K562 (cell line): Measurements from ENCODE around the gene BCAS3. TPM values are rescaled to one million over a fixed set of nuclear protein-coding genes. Genes with fewer than 3 reads are reported as not detected.

Source experiments
- ARID1B ChIP-seq: fragments of 450-650 bp; IDR thresholded peaks from 2 replicates; pipeline ENCODE4 v1.6.1; 2016; ENCODE audit warnings: antibody characterized with exemption, mild to moderate bottlenecking, inconsistent platforms
- CC2D1A ChIP-seq: fragments of 450-650 bp; IDR thresholded peaks from 2 replicates; pipeline ENCODE4 v1.6.1; 2017; ENCODE audit warnings: mild to moderate bottlenecking
- HDGF ChIP-seq: fragments of 450-650 bp; IDR thresholded peaks from 2 replicates; pipeline ENCODE4 v1.6.1; 2016
- MED1 ChIP-seq: sonication (generic); formaldehyde crosslinking; IDR thresholded peaks from 2 replicates; pipeline ENCODE4 v1.8.1; 2023; ENCODE audit warnings: missing genetic modification reagents, borderline replicate concordance
- MTA2 ChIP-seq: fragments of 450-650 bp; IDR thresholded peaks from 2 replicates; pipeline ENCODE4 v1.6.1; 2016; ENCODE audit warnings: low read depth
- RBBP5 ChIP-seq: fragments of 200-600 bp; sonication (generic); IDR thresholded peaks from 2 replicates; pipeline ENCODE4 v1.6.1; 2012; ENCODE audit warnings: borderline replicate concordance, mild to moderate bottlenecking, low read length, control low read depth, inconsistent platforms; ENCODE audit not compliant: insufficient read depth, poor library complexity, severe bottlenecking
- RBM14 ChIP-seq: fragments of 200-400 bp; formaldehyde crosslinking; IDR thresholded peaks from 2 replicates; pipeline ENCODE4 v1.6.1; 2018; ENCODE audit warnings: low read depth, mild to moderate bottlenecking, low read length, moderate library complexity, borderline replicate concordance; ENCODE audit not compliant: insufficient read depth
- SP2 ChIP-seq: IDR thresholded peaks from 2 replicates; pipeline ENCODE4 v1.6.1; 2011; ENCODE audit warnings: mild to moderate bottlenecking, low read depth, low read length, moderate library complexity; ENCODE audit not compliant: poor library complexity, severe bottlenecking; ENCODE audit errors: extremely low read depth
- YY1 ChIP-seq, 3 experiments: IDR thresholded peaks; 2 replicates each; pipeline ENCODE4 v1.6.1; 2011; ENCODE audit warnings: low read length in 2 of 3, mild to moderate bottlenecking in 2 of 3, moderate library complexity in 2 of 3, borderline replicate concordance in 1 of 3, control low read depth in 1 of 3, low read depth in 1 of 3; ENCODE audit not compliant: insufficient read depth in 3 of 3, insufficient replicate concordance in 2 of 3, control insufficient read depth in 1 of 3, insufficient read length in 1 of 3; ENCODE audit errors: extremely low read depth in 1 of 3
- ZNF23 ChIP-seq: fragments of 250-450 bp; sonication (Bioruptor Pico); IDR thresholded peaks from 2 replicates; pipeline ENCODE4 v1.4.0; 2020; ENCODE audit warnings: mild to moderate bottlenecking
- ZNF436 ChIP-seq: fragments of 250-450, 450-650 bp; sonication (Bioruptor Pico); formaldehyde crosslinking; IDR thresholded peaks from 2 replicates; pipeline ENCODE4 v1.7.0; 2020; ENCODE audit warnings: mild to moderate bottlenecking
- ZNF589 ChIP-seq: fragments of 200-800 bp; sonication (Bioruptor generic); IDR thresholded peaks from 2 replicates; pipeline ENCODE4 v1.6.1; 2016; ENCODE audit warnings: low read depth, missing genetic modification characterization, missing compliant biosample characterization
- polyA plus RNA-seq, 8 experiments: library from polyadenylated mRNA; depleted of rRNA in 4 of 8; stranded (reverse) in 5 of 8; unstranded in 3 of 8; fragments of >200 nt; fragmentation: Nextera tagmentation in 2 of 8; fragmentation: Illumina TruSeq in 1 of 8; extraction: Ambion mirVana in 2 of 8; extraction: Trizol in 1 of 8; gene quantifications; 2 replicates each; pipeline versions ENCODE4 v1.2.1 to v1.2.3, GENCODE V29; 2011 to 2014; ENCODE audit warnings: inconsistent platforms in 1 of 8, missing spikeins in 1 of 8
- total RNA-seq, 7 experiments: library from RNA; depleted of rRNA in 6 of 7; stranded (reverse); fragments of >200 nt in 6 of 7; fragmentation: Illumina TruSeq in 2 of 7; extraction: Trizol in 2 of 7; gene quantifications; 2 replicates each; pipeline versions ENCODE4 v1.2.1 to v1.2.3, GENCODE V29; 2011 to 2021; ENCODE audit warnings: low replicate concordance in 1 of 7
- TF ChIP-seq, protein P1 (sequence below): fragments of 250-450 bp; sonication (Bioruptor Pico); IDR thresholded peaks from 2 replicates; pipeline ENCODE4 v1.8.0; 2021; ENCODE audit warnings: mild to moderate bottlenecking, moderate library complexity
- TF ChIP-seq, protein P2 (sequence below): fragments of 250-450 bp; sonication (Bioruptor Pico); IDR thresholded peaks from 2 replicates; pipeline ENCODE4 v1.8.0; 2021; ENCODE audit warnings: borderline replicate concordance, mild to moderate bottlenecking, moderate library complexity; ENCODE audit not compliant: poor library complexity, severe bottlenecking
- TF ChIP-seq, protein P3 (sequence below): fragments of 250-450 bp; sonication (Bioruptor Pico); IDR thresholded peaks from 2 replicates; pipeline ENCODE4 v1.9.0; 2021; ENCODE audit warnings: mild to moderate bottlenecking, inconsistent platforms
- TF ChIP-seq, protein P4 (sequence below): fragments of 200-800 bp; sonication (Bioruptor generic); IDR thresholded peaks from 2 replicates; pipeline ENCODE4 v1.6.1; 2017; ENCODE audit warnings: missing genetic modification characterization, missing compliant biosample characterization
- TF ChIP-seq, protein P5 (sequence below): fragments of 450-650 bp; formaldehyde crosslinking; IDR thresholded peaks from 2 replicates; pipeline ENCODE4 v1.4.0; 2020; ENCODE audit warnings: mild to moderate bottlenecking, moderate library complexity

BCAS3 gene
- total and polyA plus RNA-seq, 9 of the 15 experiments (the other 6 are each of a cell fraction or from before 2014, with no cell fraction given), result 1.9 to 5.5 (median 3.5) TPM

DNA sequence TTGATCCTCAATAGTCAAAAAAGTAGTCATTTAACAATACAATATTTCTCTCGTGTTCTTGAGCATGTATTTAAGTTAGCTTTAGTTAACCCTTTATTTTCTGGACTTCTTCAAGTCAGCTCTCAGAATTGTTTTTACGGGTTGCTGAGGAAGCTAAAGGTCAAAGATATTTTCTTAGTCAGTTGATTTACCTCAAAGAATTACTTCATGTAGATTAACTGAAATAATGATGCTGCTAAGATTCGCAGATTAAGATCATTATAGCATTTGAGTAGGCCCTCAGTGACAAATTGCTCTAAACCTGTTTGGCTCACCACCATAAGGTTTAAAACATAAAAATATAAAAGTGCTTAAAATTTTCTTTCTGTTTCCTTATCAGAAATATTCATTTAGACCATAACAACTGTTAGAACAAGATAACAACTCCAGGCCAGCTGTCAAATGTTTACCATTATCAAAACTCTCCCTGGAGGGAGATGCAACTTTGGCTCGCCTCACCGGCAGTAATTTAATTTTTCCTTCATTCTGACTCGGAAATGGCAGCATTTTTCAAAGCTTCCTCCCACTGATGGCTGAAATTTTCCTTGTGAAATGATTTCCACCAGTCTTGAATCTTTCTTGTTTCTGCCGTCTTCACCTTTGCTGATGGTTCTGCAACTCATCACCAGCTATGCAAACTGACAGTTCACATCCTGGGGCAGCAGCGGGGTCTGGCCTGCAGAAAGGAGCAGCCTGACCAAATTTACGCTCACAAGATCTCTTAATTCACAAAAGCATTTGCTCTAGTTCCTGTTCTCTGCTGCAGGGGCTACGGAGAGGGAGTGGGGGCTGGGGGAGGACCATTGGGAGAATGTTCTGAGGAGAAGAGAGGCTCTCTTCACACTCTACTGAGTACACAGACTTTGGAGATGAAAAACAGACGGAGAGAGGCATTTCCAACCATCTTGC, 467.2 kb downstream of the BCAS3 start (continued):
- TF ChIP-seq, protein P1, sequence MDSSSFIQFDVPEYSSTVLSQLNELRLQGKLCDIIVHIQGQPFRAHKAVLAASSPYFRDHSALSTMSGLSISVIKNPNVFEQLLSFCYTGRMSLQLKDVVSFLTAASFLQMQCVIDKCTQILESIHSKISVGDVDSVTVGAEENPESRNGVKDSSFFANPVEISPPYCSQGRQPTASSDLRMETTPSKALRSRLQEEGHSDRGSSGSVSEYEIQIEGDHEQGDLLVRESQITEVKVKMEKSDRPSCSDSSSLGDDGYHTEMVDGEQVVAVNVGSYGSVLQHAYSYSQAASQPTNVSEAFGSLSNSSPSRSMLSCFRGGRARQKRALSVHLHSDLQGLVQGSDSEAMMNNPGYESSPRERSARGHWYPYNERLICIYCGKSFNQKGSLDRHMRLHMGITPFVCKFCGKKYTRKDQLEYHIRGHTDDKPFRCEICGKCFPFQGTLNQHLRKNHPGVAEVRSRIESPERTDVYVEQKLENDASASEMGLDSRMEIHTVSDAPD, result no peak
- no peak for TF ChIP-seq YY1 (IDR thresholded peaks at IDR 0.05; ENCODE audit: borderline replicate concordance in 1 of 3, control insufficient read depth in 1 of 3, extremely low read depth in 1 of 3, insufficient read depth in 3 of 3, insufficient read length in 1 of 3, insufficient replicate concordance in 2 of 3, low read depth in 1 of 3, low read length in 2 of 3)
- no peak for TF ChIP-seq HDGF
- TF ChIP-seq SP2, result no peak
- TF ChIP-seq ARID1B, result peak; percentile 77
- no peak for TF ChIP-seq RBM14
- TF ChIP-seq, protein P2, sequence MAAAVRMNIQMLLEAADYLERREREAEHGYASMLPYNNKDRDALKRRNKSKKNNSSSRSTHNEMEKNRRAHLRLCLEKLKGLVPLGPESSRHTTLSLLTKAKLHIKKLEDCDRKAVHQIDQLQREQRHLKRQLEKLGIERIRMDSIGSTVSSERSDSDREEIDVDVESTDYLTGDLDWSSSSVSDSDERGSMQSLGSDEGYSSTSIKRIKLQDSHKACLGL (CRISPR knock-in tag), result no peak
- no peak for TF ChIP-seq CC2D1A
- TF ChIP-seq RBBP5, result peak; percentile 53
- no peak for TF ChIP-seq MED1 (CRISPR knock-in tag)
- TF ChIP-seq, protein P3, sequence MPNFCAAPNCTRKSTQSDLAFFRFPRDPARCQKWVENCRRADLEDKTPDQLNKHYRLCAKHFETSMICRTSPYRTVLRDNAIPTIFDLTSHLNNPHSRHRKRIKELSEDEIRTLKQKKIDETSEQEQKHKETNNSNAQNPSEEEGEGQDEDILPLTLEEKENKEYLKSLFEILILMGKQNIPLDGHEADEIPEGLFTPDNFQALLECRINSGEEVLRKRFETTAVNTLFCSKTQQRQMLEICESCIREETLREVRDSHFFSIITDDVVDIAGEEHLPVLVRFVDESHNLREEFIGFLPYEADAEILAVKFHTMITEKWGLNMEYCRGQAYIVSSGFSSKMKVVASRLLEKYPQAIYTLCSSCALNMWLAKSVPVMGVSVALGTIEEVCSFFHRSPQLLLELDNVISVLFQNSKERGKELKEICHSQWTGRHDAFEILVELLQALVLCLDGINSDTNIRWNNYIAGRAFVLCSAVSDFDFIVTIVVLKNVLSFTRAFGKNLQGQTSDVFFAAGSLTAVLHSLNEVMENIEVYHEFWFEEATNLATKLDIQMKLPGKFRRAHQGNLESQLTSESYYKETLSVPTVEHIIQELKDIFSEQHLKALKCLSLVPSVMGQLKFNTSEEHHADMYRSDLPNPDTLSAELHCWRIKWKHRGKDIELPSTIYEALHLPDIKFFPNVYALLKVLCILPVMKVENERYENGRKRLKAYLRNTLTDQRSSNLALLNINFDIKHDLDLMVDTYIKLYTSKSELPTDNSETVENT (CRISPR knock-in tag), result no peak
- peak; percentile 30; the same call in 1 of the 2 replicates for TF ChIP-seq MTA2
- TF ChIP-seq ZNF589 (CRISPR knock-in tag), result no peak
- TF ChIP-seq, protein P4, sequence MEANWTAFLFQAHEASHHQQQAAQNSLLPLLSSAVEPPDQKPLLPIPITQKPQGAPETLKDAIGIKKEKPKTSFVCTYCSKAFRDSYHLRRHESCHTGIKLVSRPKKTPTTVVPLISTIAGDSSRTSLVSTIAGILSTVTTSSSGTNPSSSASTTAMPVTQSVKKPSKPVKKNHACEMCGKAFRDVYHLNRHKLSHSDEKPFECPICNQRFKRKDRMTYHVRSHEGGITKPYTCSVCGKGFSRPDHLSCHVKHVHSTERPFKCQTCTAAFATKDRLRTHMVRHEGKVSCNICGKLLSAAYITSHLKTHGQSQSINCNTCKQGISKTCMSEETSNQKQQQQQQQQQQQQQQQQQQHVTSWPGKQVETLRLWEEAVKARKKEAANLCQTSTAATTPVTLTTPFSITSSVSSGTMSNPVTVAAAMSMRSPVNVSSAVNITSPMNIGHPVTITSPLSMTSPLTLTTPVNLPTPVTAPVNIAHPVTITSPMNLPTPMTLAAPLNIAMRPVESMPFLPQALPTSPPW, result no peak
- TF ChIP-seq, protein P5, sequence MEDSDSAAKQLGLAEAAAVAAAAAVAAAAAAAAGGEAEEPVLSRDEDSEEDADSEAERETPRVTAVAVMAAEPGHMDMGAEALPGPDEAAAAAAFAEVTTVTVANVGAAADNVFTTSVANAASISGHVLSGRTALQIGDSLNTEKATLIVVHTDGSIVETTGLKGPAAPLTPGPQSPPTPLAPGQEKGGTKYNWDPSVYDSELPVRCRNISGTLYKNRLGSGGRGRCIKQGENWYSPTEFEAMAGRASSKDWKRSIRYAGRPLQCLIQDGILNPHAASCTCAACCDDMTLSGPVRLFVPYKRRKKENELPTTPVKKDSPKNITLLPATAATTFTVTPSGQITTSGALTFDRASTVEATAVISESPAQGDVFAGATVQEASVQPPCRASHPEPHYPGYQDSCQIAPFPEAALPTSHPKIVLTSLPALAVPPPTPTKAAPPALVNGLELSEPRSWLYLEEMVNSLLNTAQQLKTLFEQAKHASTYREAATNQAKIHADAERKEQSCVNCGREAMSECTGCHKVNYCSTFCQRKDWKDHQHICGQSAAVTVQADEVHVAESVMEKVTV, result no peak
- TF ChIP-seq ZNF23 (CRISPR knock-in tag), result no peak
- no peak for TF ChIP-seq ZNF436
